ENCODE data around the gene PSMA8. TPM values are rescaled to one million over a fixed set of nuclear protein-coding genes. Genes with fewer than 3 reads are reported as not detected.

Gene PSMA8
- 1 to 10 TPM; 1.3 to 1.8 TPM for total RNA-seq

GRCh38 chr18:26133652-26134051 is at the start of gene PSMA8:
PSMA8 (plus strand) TSS chr18:26133869; CDS start chr18:26133966, 97 bp downstream.
- POLR2A ChIA-PET, result no interaction called here
- H3K4me3 Mint-ChIP-seq, result peak within 1 kb of the TSS; percentile 72
- peak within 1 kb of the TSS; percentile 91 for H3K27ac Mint-ChIP-seq
- H3K4me1 Mint-ChIP-seq (ENCODE audit: low read depth), result peaks cover 1% of the 10 kb centered on the region
- no peaks in the 10 kb centered on the region for H3K27me3 Mint-ChIP-seq
- DNase-seq (peak; percentile 70), ATAC-seq (peak; percentile 84)
- no peaks in the 10 kb centered on the region for H3K36me3 Mint-ChIP-seq (ENCODE audit: low read depth)
- no peaks in the 10 kb centered on the region for H3K9me3 Mint-ChIP-seq
- intact Hi-C loops (cut with micrococcal nuclease), result no loop called here
- no peak for TF ChIP-seq CTCF (IDR thresholded peaks at IDR 0.05)
- CTCF ChIA-PET, result no interaction called here

GRCh38 chr18:26085056-26085455 is 48.6 kb upstream of the PSMA8 start:
- H3K9me3 Mint-ChIP-seq, result no peaks in the 10 kb centered on the region
- peaks cover 52% of the 10 kb centered on the region for H3K36me3 Mint-ChIP-seq (ENCODE audit: low read depth)
- ChIA-PET CTCF (no interaction called here), POLR2A (no interaction called here)
- ATAC-seq (no peak), DNase-seq (no peak)
- H3K4me1 Mint-ChIP-seq (ENCODE audit: low read depth), result peaks cover 45% of the 10 kb centered on the region
- no peak overlapping the region for H3K27ac Mint-ChIP-seq
- H3K27me3 Mint-ChIP-seq, result no peaks in the 10 kb centered on the region
- TF ChIP-seq CTCF (IDR thresholded peaks at IDR 0.05), result no peak
- intact Hi-C loops (cut with micrococcal nuclease), result no loop called here
- H3K4me3 Mint-ChIP-seq, result no peak overlapping the region

GRCh38 chr18:26086959-26087358 is 46.7 kb upstream of the PSMA8 start:
- no peaks in the 10 kb centered on the region for H3K27me3 Mint-ChIP-seq
- intact Hi-C loops (cut with micrococcal nuclease), result no loop called here
- peaks cover 37% of the 10 kb centered on the region for H3K36me3 Mint-ChIP-seq (ENCODE audit: low read depth)
- CTCF ChIA-PET, result no interaction called here
- H3K4me3 Mint-ChIP-seq, result no peak overlapping the region
- no peak overlapping the region for H3K27ac Mint-ChIP-seq
- H3K4me1 Mint-ChIP-seq (ENCODE audit: low read depth), result peaks cover 45% of the 10 kb centered on the region
- TF ChIP-seq CTCF (IDR thresholded peaks at IDR 0.05), result no peak
- POLR2A ChIA-PET, result no interaction called here
- no peaks in the 10 kb centered on the region for H3K9me3 Mint-ChIP-seq
- DNase-seq (no peak), ATAC-seq (no peak)

GRCh38 chr18:26088487-26088886 is 45.2 kb upstream of the PSMA8 start:
- DNase-seq, result no peak
- no peak for ATAC-seq
- intact Hi-C loops (cut with micrococcal nuclease), result no loop called here
- Mint-ChIP-seq H3K4me3 (peak overlapping the region; percentile 87), H3K27ac (no peak overlapping the region), H3K9me3 (no peaks in the 10 kb centered on the region), H3K36me3 (ENCODE audit: low read depth) (peaks cover 27% of the 10 kb centered on the region), H3K27me3 (no peaks in the 10 kb centered on the region), H3K4me1 (ENCODE audit: low read depth) (peaks cover 41% of the 10 kb centered on the region)
- no peak for TF ChIP-seq CTCF (IDR thresholded peaks at IDR 0.05)
- CTCF ChIA-PET, result no interaction called here
- POLR2A ChIA-PET, result interaction anchor here (1.2 kb wide), 1 partner anchor 138 kb away, joined by 4 read pairs; the partner anchor contains the start of gene TAF4B

GRCh38 chr18:26089293-26090129 is 44.2 kb upstream of the PSMA8 start:
- no peaks in the 10 kb centered on the region for H3K9me3 Mint-ChIP-seq
- peak overlapping the region; percentile 87 for H3K4me3 Mint-ChIP-seq
- peak overlapping the region; percentile 96 for H3K27ac Mint-ChIP-seq
- intact Hi-C loops (cut with micrococcal nuclease), result loop anchor here (5.0 kb wide), 1 partner anchor 138 kb away; the partner anchor contains the start of gene TAF4B
- peaks cover 21% of the 10 kb centered on the region for H3K36me3 Mint-ChIP-seq (ENCODE audit: low read depth)
- CTCF ChIA-PET, result interaction anchor here (1.0 kb wide), 1 partner anchor 14 kb away, joined by 4 read pairs; no protein-coding TSS in a partner anchor
- H3K27me3 Mint-ChIP-seq, result no peaks in the 10 kb centered on the region
- H3K4me1 Mint-ChIP-seq (ENCODE audit: low read depth), result peaks cover 36% of the 10 kb centered on the region
- POLR2A ChIA-PET, result interaction anchor here (1.2 to 1.4 kb wide), 2 partner anchors 14 to 137 kb away, joined by 3 to 4 read pairs; partner anchors contain the start of gene TAF4B
- DNase-seq (peak; percentile 33), ATAC-seq (peak; percentile 0)
- no peak for TF ChIP-seq CTCF (IDR thresholded peaks at IDR 0.05)

Data from activated CD8-positive, alpha-beta T cell treated with anti-CD3 and anti-CD28 coated beads for 36 hours (primary cell).